Loucy (cell line): ENCODE measurements around the gene TNK1.

ENCODE experiments used
- CTCF ChIP-seq: fragments of 200-600 bp; sonication (generic); conservative IDR thresholded peaks from 2 replicates; pipeline ENCODE4 v1.5.1; 2014; ENCODE audit warnings: mild to moderate bottlenecking, antibody characterized with exemption, low read length
- EZH2phosphoT487 ChIP-seq: fragments of 200-600 bp; IDR thresholded peaks from 2 replicates; pipeline ENCODE4 v1.6.1; 2018; ENCODE audit warnings: antibody characterized with exemption, mild to moderate bottlenecking, moderate library complexity, borderline replicate concordance

GRCh38 chr17:7341842-7342241 lies 39.0 kb upstream of the TNK1 start:
- no peak for TF ChIP-seq CTCF
- TF ChIP-seq EZH2phosphoT487: no peak
